HG02981 (cell line): Measurements from ENCODE around the gene SORCS2.

Experiments used
- ATAC-seq: cut with Tn5 transposase; IDR thresholded peaks from one replicate; pipeline ENCODE4 v1.9.1; 2021; ENCODE audit warnings: mild to moderate bottlenecking, moderate library complexity; ENCODE audit not compliant: unreplicated experiment

Gene SORCS2

GRCh38 chr4:7618361-7618760, 426.0 kb downstream of the SORCS2 start:
- ATAC-seq, result no peak

- ATAC-seq, result no peak
Measured at GRCh38 chr4:7620086-7620813, 427.9 kb downstream of the SORCS2 start.

GRCh38 chr4:7620814-7621176, 428.5 kb downstream of the SORCS2 start:
- no peak for ATAC-seq

- no peak for ATAC-seq
Measured at GRCh38 chr4:7621252-7622035, 429.1 kb downstream of the SORCS2 start.

- ATAC-seq, result no peak
Measured at GRCh38 chr4:7622371-7622770, 430.0 kb downstream of the SORCS2 start.

DNA sequence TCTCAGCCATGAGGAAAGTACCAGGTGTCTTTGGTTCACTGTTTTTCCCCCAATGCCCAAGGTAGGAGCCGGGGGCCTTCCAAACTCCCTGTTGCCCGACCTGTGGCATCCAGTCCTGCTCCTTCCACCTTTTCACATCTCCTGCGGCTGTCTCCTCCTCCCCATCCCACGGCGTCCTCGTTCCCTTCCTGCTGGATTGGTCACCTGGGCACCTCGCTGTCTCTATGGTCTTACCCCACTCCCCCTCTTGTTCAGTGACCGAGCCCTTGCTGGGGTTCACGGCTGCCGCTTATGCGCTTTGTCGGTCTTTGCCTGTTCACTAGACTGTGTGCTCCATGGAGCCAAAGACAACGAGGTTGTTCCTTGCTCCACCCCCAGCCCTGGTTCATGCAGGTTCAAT, 431.1 kb downstream of the SORCS2 start:
- no peak for ATAC-seq

- ATAC-seq, result no peak
Measured at GRCh38 chr4:7624396-7624980, 432.1 kb downstream of the SORCS2 start.

DNA sequence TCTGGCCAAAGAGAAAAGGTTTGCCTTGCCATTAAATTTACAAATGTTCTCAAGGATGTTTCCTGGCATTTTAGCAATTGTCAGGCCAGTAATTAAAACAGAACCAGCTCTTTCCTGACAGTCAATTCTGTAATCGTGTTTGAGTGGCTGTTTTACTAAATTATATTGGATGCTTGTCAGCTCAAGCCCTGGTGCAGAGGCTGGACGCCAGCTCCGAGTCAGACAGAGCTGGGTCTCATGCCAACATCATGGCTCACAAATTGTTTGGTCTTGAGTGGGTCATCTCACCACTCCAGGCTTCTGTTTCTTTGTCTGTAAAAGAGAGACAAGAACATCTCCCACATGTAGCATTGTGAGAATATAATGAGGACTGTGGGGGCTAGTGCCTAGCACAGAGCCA, 432.7 kb downstream of the SORCS2 start:
- ATAC-seq, result no peak

GRCh38 chr4:7626531-7626930, 434.2 kb downstream of the SORCS2 start:
- ATAC-seq, result no peak

DNA sequence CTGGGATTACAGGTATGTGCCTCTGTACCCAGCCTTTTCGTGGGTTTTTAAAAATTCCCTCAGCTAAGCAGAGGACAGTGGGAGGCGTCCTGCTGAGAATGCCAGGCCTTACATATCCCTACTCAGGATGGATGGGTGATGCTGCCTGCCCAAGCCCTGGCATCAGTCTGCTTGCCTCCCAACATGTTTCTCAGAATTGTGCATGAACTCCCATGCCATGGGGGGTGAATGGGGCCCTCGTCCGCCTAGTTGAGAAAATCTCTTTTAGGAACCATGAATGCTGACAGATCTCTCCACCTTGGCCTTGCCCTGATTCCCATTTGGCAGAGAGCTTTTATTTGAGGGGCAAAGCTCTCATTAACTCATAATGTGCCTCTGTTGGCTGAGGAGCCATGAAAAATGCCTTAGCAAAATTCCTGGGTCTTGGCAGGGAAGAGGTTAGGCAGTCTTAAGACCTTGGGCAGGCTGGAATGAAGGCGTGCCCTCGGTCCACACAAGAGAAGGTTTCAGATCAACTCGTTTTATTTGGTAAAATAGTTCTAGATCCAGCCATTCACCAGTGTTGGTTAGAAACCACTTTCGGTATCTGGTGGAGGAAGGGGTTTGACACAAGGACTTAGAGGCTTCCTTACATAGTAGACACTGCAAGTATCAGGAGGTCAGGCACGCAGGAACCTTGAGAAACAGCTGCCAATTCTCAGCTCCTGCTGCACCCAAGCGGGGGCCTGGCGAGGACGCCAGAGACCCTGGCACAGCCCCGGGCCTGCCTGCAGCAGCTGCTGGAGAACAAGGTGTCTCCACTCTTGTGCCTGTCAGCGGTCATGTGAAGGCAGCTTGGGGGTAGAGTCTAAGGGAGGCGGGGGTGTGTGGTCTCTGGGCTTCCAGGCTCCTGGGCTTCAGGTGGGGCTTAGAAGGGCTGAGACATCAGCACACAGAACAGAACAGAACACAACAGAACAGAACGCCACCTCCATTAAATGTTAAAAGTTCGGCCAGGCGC, 435.2 kb downstream of the SORCS2 start:
- ATAC-seq, result no peak

- no peak for ATAC-seq
Measured at GRCh38 chr4:7628432-7628831, 436.1 kb downstream of the SORCS2 start.

DNA sequence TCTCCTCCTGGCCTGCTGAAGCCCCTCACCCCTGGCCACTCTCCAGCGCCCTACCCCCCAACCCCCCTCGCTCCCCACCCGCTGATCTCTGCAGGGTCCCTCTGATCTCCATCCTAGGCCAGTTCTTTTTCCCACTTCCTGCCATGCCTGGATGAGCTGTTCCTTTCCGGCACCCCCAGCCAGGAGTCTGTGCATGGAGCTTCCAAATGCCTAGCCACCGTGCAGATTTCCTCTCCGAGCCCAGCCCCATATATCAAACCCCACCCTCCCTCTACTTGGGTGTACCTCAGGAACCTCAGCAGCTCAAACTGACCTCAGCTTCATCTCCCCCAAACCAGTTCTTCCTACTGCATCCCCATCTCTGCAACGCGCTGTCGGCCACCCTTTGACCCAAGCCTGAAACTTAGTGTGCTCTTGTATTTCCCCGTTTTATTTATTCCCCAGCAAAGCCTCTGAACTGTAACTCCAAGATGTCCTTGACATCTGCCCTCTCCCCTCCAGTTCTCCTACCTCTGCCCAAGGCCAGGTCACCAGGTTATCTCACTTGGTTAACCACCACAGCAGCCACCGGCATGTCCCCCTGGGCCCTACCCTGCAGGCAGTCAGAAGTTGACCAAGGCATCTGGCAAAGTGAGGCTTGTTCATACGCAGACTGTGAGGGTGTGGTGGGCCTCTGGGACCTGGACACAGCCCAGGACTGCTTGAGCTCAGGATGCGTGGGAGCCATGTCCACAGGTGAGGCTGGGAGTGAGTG, 437.3 kb downstream of the SORCS2 start:
- ATAC-seq, result no peak

GRCh38 chr4:7630568-7631287, 438.4 kb downstream of the SORCS2 start:
- ATAC-seq, result no peak

DNA sequence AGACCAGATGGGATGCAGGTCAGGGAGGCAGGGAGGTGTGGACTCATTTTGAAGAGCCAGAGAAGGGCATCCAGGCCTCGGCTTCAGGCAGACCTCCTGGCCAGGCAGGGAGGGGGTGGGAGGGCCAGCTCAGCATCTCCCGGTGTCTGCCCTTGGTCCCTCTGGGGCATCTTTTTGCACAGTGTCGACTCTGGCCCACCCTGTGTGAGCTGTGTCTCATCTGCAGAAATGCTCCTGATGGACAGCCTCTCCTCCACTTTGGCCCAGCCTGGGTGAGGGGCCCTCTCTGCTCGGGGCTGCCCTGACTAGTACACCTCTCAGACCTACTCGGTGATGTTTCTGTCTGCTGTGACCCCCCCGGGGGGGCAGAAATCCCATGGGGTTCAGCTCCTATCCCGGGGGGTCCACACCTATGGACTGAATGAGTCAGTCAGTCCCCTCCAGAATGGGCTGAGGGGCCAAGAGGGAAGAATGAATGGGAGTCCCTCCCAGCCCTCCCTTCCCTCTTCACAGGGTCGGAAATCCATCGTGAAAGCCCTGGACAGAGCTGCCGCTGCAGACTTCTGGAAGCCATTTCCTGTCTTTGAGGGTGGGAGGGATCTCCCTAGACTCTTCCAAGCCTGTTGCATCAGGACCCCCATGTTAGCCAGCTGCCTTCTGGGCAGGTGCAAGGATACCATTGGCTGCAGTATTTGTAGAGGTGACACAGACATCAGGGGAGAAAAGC, 439.1 kb downstream of the SORCS2 start:
- no peak for ATAC-seq

- ATAC-seq, result no peak
Measured at GRCh38 chr4:7632341-7632740, 440.0 kb downstream of the SORCS2 start.

GRCh38 chr4:7632971-7633370, 440.6 kb downstream of the SORCS2 start:
- ATAC-seq, result no peak

DNA sequence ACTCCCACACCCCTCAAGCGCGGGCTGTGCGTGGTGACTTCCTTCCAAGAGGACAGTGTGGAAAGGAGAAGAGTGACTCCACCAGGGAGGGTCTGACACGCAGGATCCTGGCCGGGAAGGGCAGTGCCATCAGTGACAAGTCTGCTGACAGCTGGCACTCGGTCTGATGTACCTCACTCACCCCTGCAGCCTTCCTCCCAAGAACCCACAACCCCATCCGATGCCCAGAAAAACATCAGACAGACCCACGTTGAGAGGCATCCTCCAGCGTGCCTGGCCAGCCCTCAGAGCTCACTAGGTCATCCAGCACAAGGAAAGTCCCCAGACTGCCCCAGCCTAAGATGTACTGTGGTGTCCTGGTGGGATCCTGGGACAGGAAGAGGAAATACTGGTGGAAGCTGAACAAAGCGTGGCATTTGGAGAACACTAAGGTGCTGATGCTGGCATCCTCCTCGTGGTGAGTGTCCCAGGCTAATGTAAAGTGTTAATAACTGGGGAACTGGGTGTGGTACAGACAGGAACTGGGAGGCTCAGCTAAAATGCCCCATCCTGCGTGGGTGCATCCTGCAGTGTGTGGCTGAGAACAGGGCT, 442.4 kb downstream of the SORCS2 start:
- ATAC-seq, result no peak

DNA sequence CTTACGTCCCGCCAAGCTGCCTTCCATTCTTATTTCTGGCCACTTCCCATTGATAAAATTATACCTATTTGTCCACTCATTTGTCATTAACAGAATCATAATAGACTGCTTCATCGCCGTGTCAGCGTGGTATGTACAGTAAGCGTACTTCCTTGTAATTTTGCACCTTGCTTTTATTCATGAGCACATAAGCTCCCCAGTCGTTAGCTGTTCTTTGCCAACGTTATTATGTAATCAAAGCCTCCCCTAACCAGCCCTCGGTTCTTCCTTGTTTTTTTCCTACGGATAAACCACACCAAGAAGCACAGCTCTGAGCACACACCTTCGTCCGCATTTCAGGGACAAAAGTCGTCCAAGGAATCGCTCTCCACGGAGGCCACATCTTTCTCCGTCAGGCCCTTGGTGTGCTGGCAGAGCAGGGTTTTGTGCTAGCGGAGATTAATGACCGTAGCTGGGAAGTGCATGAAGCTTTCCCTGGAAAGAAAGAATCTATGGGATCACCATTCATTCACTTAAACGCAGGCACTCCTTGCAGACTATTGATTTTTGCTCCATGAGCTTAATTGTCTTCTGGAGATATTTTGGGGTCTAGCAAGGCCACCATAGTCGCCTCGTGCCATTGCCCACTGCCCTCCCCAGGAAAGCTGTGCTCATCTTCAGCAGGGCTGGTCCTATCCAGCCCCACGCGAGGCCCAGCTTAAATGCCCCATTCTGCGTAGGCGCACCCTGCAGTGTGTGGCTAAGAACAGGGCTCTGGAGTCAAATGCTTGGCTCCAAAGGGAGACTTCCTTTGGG, 443.3 kb downstream of the SORCS2 start:
- no peak for ATAC-seq
